Right lobe of liver (tissue), 6 donors: ENCODE data around the gene USH1G. TPM values are rescaled to one million over a fixed set of nuclear protein-coding genes. Genes with fewer than 3 reads are reported as not detected.
A peak's percentile ranks its signal among the peaks of the same experiment; 100 is the strongest.

Experiments used
- ATAC-seq, 4 donors: fragments of 200-7000 bp; cut with Tn5 transposase; one replicate each; pipeline ENCODE4 v1.9.1; 2020; ENCODE audit warnings: mild to moderate bottlenecking in 4 of 4, moderate library complexity in 4 of 4
- DNase-seq, 3 donors: peaks; one replicate each; pipeline ENCODE4 v3.0.0-alpha.2; 2020
- H3K27ac ChIP-seq, 3 donors: fragments of 200-600 bp; one replicate each; pipeline ENCODE4 v1.8.0; 2022
- H3K27me3 ChIP-seq, 2 donors: fragments of 200-600 bp; one replicate each; pipeline ENCODE4 v1.8.0; 2022
- H3K36me3 ChIP-seq, 4 donors: fragments of 200-600 bp; sonication (generic) in 1 of 4; one replicate each; pipeline versions ENCODE4 v1.5.1 to v1.8.0; 2017 to 2022; ENCODE audit warnings: control low read depth in 1 of 4
- H3K4me1 ChIP-seq, 4 donors: fragments of 200-600 bp; sonication (generic) in 1 of 4; one replicate each; pipeline versions ENCODE4 v1.5.1 to v1.8.0; 2017 to 2022; ENCODE audit warnings: control low read depth in 1 of 4
- H3K4me3 ChIP-seq, 3 donors: fragments of 200-600 bp; one replicate each; pipeline ENCODE4 v1.8.0; 2022
- H3K9me3 ChIP-seq, 4 donors: fragments of 200-600 bp; sonication (generic) in 1 of 4; one replicate each; pipeline versions ENCODE4 v1.5.1 to v1.8.0; 2017 to 2022; ENCODE audit warnings: control low read depth in 1 of 4
- CTCF ChIP-seq, 4 donors: fragments of 200-600 bp in 3 of 4; fragments of 450-650 bp in 1 of 4; IDR thresholded peaks; one replicate each; pipeline versions ENCODE4 v1.5.1 to v1.8.0; 2016 to 2022; ENCODE audit warnings: antibody characterized with exemption in 4 of 4, mild to moderate bottlenecking in 2 of 4
- POLR2A ChIP-seq: fragments of 450-650 bp; IDR thresholded peaks from one replicate; pipeline ENCODE4 v1.6.1; 2017; ENCODE audit warnings: antibody characterized with exemption, mild to moderate bottlenecking
- WGBS: methylation state at CpG from one replicate; pipeline ENCODE4 v1.1.6; 2018; ENCODE audit warnings: low coverage, low lambda C conversion rate; ENCODE audit not compliant: insufficient coverage; ENCODE audit errors: missing lambda C conversion rate; 5-methylcytosine and 5-hydroxymethylcytosine counted together
- intact Hi-C, 2 donors: fragments of 100-400 bp; cut with DNase I; formaldehyde crosslinking; loops; one replicate each; pipeline versions ENCODE4 v1.11.2 to v1.14.1; 2022
- total RNA-seq, 6 experiments: library from RNA; depleted of rRNA in 2 of 6; stranded (reverse); fragments of >200 nt in 2 of 6; fragmentation: NEBNext Ultra II Directional in 3 of 6; extraction: Animal tissue kit (Norgen Biotek cat#: 25700) in 3 of 6; gene quantifications; one replicate each; pipeline versions ENCODE4 v1.1.0 to v1.2.4, GENCODE V29; 2016 to 2023
- donor health status: DM: no; HTN: yes; CAD: no.
- donor health status: DM: no; HTN: no; CAD: no.
- donor health status: DM: no; HTN: no; CAD: no.
- donor health status: DM: no; HTN: yes; CAD: no.
- donor health status: DM: no; HTN: yes; CAD: no.

The USH1G gene
- total RNA-seq, 6 experiments from 2014 or later, result not detected

GRCh38 chr17:74868908-74869255 is 54.2 kb downstream of the USH1G start:
- DNase-seq (peak in 1 of 3 donors; percentile 39), ATAC-seq (no peak)
- Histone ChIP-seq H3K36me3 (no peaks in the 10 kb centered on the region), H3K9me3 (no peaks in the 10 kb centered on the region), H3K4me1 (peaks cover 0 to 8% (median 1%) of the 10 kb centered on the region in 4 donors), H3K27me3 (no peaks in the 10 kb centered on the region), H3K27ac (no peak overlapping the region), H3K4me3 (no peak overlapping the region)
- intact Hi-C loops, result loop anchor here (10.0 kb wide), 2 partner anchors 124 to 214 kb away; partner anchors contain the start of gene NHERF1 (in 1 of the 2)
- TF ChIP-seq CTCF (IDR thresholded peaks at IDR 0.05) (no peak), POLR2A (no peak)
- WGBS, result 81% methylated on average over 5 of the region's 6 CpGs

- Histone ChIP-seq H3K36me3 (no peaks in the 10 kb centered on the region), H3K9me3 (no peaks in the 10 kb centered on the region), H3K4me3 (no peak overlapping the region), H3K27me3 (no peaks in the 10 kb centered on the region), H3K27ac (no peak overlapping the region), H3K4me1 (peaks cover 0 to 5% (median 0%) of the 10 kb centered on the region in 4 donors)
- intact Hi-C loops, result loop anchor here (10.0 kb wide), 2 partner anchors 124 to 214 kb away; partner anchors contain the start of gene NHERF1 (in 1 of the 2)
- ATAC-seq (no peak), DNase-seq (peak in 1 of 3 donors; percentile 40)
- 53% methylated on average over 11 of the region's 12 CpGs for WGBS
- no peak for TF ChIP-seq CTCF (IDR thresholded peaks at IDR 0.05)
- TF ChIP-seq POLR2A, result no peak
These were observed 54.7 kb downstream of the USH1G start for GRCh38 chr17:74868251-74868907.

GRCh38 chr17:74866198-74866835 is 56.7 kb downstream of the USH1G start:
- Histone ChIP-seq H3K27me3 (peaks cover 0 to 4% of the 10 kb centered on the region in 2 donors), H3K27ac (no peak overlapping the region), H3K4me3 (no peak overlapping the region), H3K9me3 (no peaks in the 10 kb centered on the region), H3K4me1 (no peaks in the 10 kb centered on the region), H3K36me3 (no peaks in the 10 kb centered on the region)
- peak in 1 of 3 donors; percentile 43 for DNase-seq
- TF ChIP-seq POLR2A, result no peak
- no peak for TF ChIP-seq CTCF (IDR thresholded peaks at IDR 0.05)
- intact Hi-C loops, result loop anchor here (10.0 kb wide), 2 partner anchors 122 to 212 kb away; partner anchors contain the start of gene NHERF1 (in 1 of the 2)
- ATAC-seq, result no peak
- 54% methylated on average over 5 of the region's 19 CpGs for WGBS

Other genes starting within 250 kb of the USH1G start
- 1 to 10 TPM in 2 of 6 experiments, under 1 TPM in 3, not detected in 1; 0.44 to 2.6 (median 0.74) TPM for gene CD300LF, start 210.3 kb downstream of the USH1G start, total RNA-seq
- 10 to 100 TPM in 3 of 6 experiments, 1 to 10 TPM in 3; 5.0 to 14.4 (median 9.0) TPM for gene RAB37, start 186.0 kb downstream of the USH1G start, total RNA-seq
- 100 to 1,000 TPM; 105 to 218 (median 161) TPM for gene NHERF1, start 174.6 kb downstream of the USH1G start, total RNA-seq
- 10 to 100 TPM in 5 of 6 experiments, 1 to 10 TPM in 1; 10.0 to 23.0 (median 16.3) TPM for gene NAT9, start 146.9 kb downstream of the USH1G start, total RNA-seq
- under 1 TPM in 2 of 6 experiments, not detected in 4; 0.10 to 0.13 TPM for gene GRIN2C, start 63.4 kb downstream of the USH1G start, total RNA-seq
- gene FDXR, start 50.3 kb downstream of the USH1G start, total RNA-seq, result 10 to 100 TPM in 2 of 6 experiments, 1 to 10 TPM in 4; 7.7 to 18.7 (median 8.6) TPM
- gene FADS6, start 29.6 kb downstream of the USH1G start, total RNA-seq, result 1 to 10 TPM; 2.1 to 6.1 (median 3.7) TPM
- not detected for gene OTOP2, start 1.0 kb upstream of the USH1G start, total RNA-seq
- not detected for gene OTOP3, start 12.6 kb upstream of the USH1G start, total RNA-seq
- 1 to 10 TPM; 3.5 to 6.6 (median 4.5) TPM for gene HID1, start 49.5 kb upstream of the USH1G start, total RNA-seq
- gene CDR2L, start 64.4 kb upstream of the USH1G start, total RNA-seq, result 1 to 10 TPM in 4 of 6 experiments, under 1 TPM in 2; 0.64 to 2.3 (median 1.4) TPM
- gene MRPL58, start 89.4 kb upstream of the USH1G start, total RNA-seq, result 100 to 1,000 TPM in 1 of 6 experiments, 10 to 100 TPM in 5; 23.7 to 112 (median 28.1) TPM
- 100 to 1,000 TPM; 145 to 262 (median 179) TPM for gene ATP5PD, start 123.7 kb upstream of the USH1G start, total RNA-seq
- 10 to 100 TPM in 1 of 6 experiments, 1 to 10 TPM in 5; 7.2 to 10.3 (median 8.1) TPM for gene KCTD2, start 124.0 kb upstream of the USH1G start, total RNA-seq
- gene SLC16A5, start 164.7 kb upstream of the USH1G start, total RNA-seq, result 1 to 10 TPM; 1.2 to 3.7 (median 1.7) TPM
- gene ARMC7, start 186.7 kb upstream of the USH1G start, total RNA-seq, result 1 to 10 TPM; 4.7 to 6.3 (median 5.3) TPM
- gene NT5C, start 208.5 kb upstream of the USH1G start, total RNA-seq, result 10 to 100 TPM; 10.5 to 35.1 (median 12.6) TPM
- 10 to 100 TPM; 16.7 to 57.8 (median 29.5) TPM for gene JPT1, start 231.3 kb upstream of the USH1G start, total RNA-seq